Karpas-422 (cell line): ENCODE results near the gene CCSER1. TPM values are rescaled to one million over a fixed set of nuclear protein-coding genes. Genes with fewer than 3 reads are reported as not detected.

Experiments
- DNase-seq: peaks from one replicate; pipeline ENCODE4 v3.0.0-alpha.2; 2015
- H2AFZ ChIP-seq: fragments of 200-600 bp; sonication (generic); 2 replicates; pipeline ENCODE4 v1.6.1; 2014; ENCODE audit warnings: antibody characterized with exemption, low read length, mixed read lengths
- H3K27ac ChIP-seq: fragments of 200-600 bp; sonication (generic); 2 replicates; pipeline ENCODE4 v1.5.1; 2014; ENCODE audit warnings: mild to moderate bottlenecking, low read length, moderate library complexity
- H3K27me3 ChIP-seq: fragments of 200-600 bp; sonication (generic); 2 replicates; pipeline ENCODE4 v1.6.1; 2014; ENCODE audit warnings: low read length, mixed read lengths
- H3K36me3 ChIP-seq: fragments of 200-600 bp; sonication (generic); 2 replicates; pipeline ENCODE4 v1.6.1; 2014; ENCODE audit warnings: low read length, mixed read lengths; ENCODE audit not compliant: insufficient read depth
- H3K4me1 ChIP-seq: fragments of 200-600 bp; sonication (generic); 2 replicates; pipeline ENCODE4 v1.6.1; 2014; ENCODE audit warnings: mild to moderate bottlenecking, low read length, mixed read lengths
- H3K4me2 ChIP-seq: fragments of 200-600 bp; sonication (generic); 2 replicates; pipeline ENCODE4 v1.6.1; 2014; ENCODE audit warnings: low read length, low read depth, mild to moderate bottlenecking; ENCODE audit not compliant: poor library complexity, severe bottlenecking
- H3K4me3 ChIP-seq: fragments of 200-600 bp; sonication (generic); 2 replicates; pipeline ENCODE4 v1.5.1; 2014; ENCODE audit warnings: mild to moderate bottlenecking, antibody characterized with exemption, low read length, mixed read lengths
- H3K79me2 ChIP-seq: fragments of 200-600 bp; sonication (generic); 2 replicates; pipeline ENCODE4 v1.6.1; 2014; ENCODE audit warnings: mild to moderate bottlenecking, low read length, mixed read lengths
- H3K9ac ChIP-seq: fragments of 200-600 bp; sonication (generic); 2 replicates; pipeline ENCODE4 v1.6.0; 2014; ENCODE audit warnings: low read length
- H3K9me2 ChIP-seq: fragments of 200-600 bp; sonication (generic), shearing (Covaris generic); replicated peaks from 2 replicates; pipeline ENCODE4 v1.6.0; 2014; ENCODE audit warnings: mild to moderate bottlenecking, low read length, moderate library complexity; ENCODE audit not compliant: insufficient read depth
- H3K9me3 ChIP-seq: fragments of 300-700, 200-600 bp; sonication (generic); 2 replicates; pipeline ENCODE4 v1.6.1; 2014; ENCODE audit warnings: low read length, mixed read lengths
- H4K20me1 ChIP-seq: fragments of 200-600 bp; sonication (generic); 2 replicates; pipeline ENCODE4 v1.6.1; 2014; ENCODE audit warnings: mild to moderate bottlenecking, antibody characterized with exemption, low read length, low read depth; ENCODE audit not compliant: insufficient read depth
- total RNA-seq: library from RNA; depleted of rRNA; stranded (reverse); fragments of >200 nt; shearing (Covaris generic); gene quantifications from 2 replicates; pipeline ENCODE4 v1.2.3, GENCODE V29; 2014; ENCODE audit warnings: low replicate concordance

The CCSER1 gene
- total RNA-seq, 1 experiment from 2014 or later: 3.6 TPM

DNA sequence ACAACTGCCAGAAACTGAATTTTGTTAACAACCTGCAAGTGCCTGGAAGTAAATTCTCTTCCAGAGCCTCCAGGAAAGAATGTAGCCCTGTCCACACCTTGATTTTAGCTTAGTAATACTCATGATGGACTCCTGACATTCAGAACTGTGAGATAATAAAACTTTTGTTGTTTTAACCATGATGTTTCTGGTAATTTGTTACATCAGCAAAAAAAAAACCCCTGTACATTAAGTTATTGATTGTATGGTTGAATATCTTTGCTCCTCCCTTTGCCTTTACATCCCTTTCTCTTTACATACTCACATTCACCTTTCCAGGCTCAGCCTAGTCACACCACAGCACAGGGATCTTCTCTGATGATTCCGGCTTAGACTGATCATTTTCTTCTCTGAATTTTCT lies 1294.8 kb downstream of the CCSER1 start:
- peaks cover 7% of the 10 kb centered on the region; the same call in 1 of the 2 replicates for H3K9me3 ChIP-seq
- H2AFZ ChIP-seq: no peak overlapping the region
- no peak for DNase-seq
- no peaks in the 10 kb centered on the region for H4K20me1 ChIP-seq
- H3K4me3 ChIP-seq: no peak overlapping the region
- no peaks in the 10 kb centered on the region for H3K79me2 ChIP-seq
- no peaks in the 10 kb centered on the region for H3K27me3 ChIP-seq
- H3K9ac ChIP-seq: no peak overlapping the region
- H3K36me3 ChIP-seq: no peaks in the 10 kb centered on the region
- no peak overlapping the region for H3K4me2 ChIP-seq
- no peaks in the 10 kb centered on the region for H3K4me1 ChIP-seq
- no peak overlapping the region for H3K27ac ChIP-seq
- H3K9me2 ChIP-seq: no peaks in the 10 kb centered on the region

GRCh38 chr4:91426725-91427124 lies 1299.5 kb downstream of the CCSER1 start:
- no peak overlapping the region for H3K27ac ChIP-seq
- DNase-seq: no peak
- no peaks in the 10 kb centered on the region for H3K27me3 ChIP-seq
- H3K79me2 ChIP-seq: no peaks in the 10 kb centered on the region
- H3K4me3 ChIP-seq: no peak overlapping the region
- no peaks in the 10 kb centered on the region for H3K36me3 ChIP-seq
- peaks cover 3% of the 10 kb centered on the region; the same call in 1 of the 2 replicates for H3K9me3 ChIP-seq
- H2AFZ ChIP-seq: no peak overlapping the region
- no peaks in the 10 kb centered on the region for H4K20me1 ChIP-seq
- no peak overlapping the region for H3K9ac ChIP-seq
- no peak overlapping the region for H3K4me2 ChIP-seq
- H3K9me2 ChIP-seq: no peaks in the 10 kb centered on the region
- no peaks in the 10 kb centered on the region for H3K4me1 ChIP-seq

DNA sequence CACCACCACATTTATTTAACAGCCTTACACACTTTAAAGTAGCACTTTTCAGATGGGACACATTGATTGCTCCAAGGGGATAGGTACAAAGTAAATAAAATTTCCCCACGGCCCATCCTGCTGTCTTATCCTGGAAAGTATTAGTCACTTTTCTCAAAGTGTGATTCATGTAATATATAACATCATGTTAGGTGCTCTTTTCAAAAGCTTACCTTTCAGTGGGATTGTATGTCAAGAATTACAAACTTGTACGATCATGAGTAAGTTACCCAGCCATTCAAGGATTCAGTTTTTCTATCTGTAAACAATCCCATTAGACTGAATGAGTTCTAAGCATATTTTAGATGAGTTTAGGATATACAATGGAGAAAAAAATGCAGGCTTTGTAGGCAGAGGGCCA lies 1300.0 kb downstream of the CCSER1 start:
- H3K9me2 ChIP-seq: no peaks in the 10 kb centered on the region
- no peaks in the 10 kb centered on the region for H3K4me1 ChIP-seq
- H3K4me2 ChIP-seq: no peak overlapping the region

DNA sequence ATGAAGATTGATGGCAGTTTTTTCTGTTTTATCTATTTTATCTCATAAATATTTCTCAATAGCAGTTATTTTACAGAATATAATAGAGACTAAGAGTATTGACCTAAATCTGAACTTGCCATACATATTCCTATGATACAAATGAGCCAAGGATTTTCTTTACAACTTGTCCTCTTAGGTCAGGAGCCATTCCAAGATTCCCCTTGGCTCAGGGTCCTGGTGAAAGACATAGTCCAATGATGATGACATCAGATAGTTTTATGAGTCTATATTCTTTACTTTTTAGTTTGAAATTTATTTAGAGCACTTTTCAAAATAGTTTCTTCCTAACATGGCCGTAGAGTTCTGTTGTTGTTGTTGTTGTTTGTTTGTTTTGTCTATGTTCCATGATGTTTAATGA lies 1307.4 kb downstream of the CCSER1 start:
- Histone ChIP-seq H3K4me2 (no peak overlapping the region), H3K9me2 (no peaks in the 10 kb centered on the region), H3K4me3 (no peak overlapping the region), H3K4me1 (no peaks in the 10 kb centered on the region), H3K9ac (no peak overlapping the region), H2AFZ (no peak overlapping the region), H3K9me3 (peaks cover 6% of the 10 kb centered on the region; the same call in 1 of the 2 replicates), H4K20me1 (no peaks in the 10 kb centered on the region), H3K27me3 (no peaks in the 10 kb centered on the region), H3K79me2 (no peaks in the 10 kb centered on the region), H3K36me3 (no peaks in the 10 kb centered on the region), H3K27ac (no peak overlapping the region)
- no peak for DNase-seq

More for the DNA sequence above, 1300.0 kb downstream of the CCSER1 start:
- no peaks in the 10 kb centered on the region for H3K36me3 ChIP-seq
- H3K79me2 ChIP-seq: no peaks in the 10 kb centered on the region
- H3K4me3 ChIP-seq: no peak overlapping the region
- no peak overlapping the region for H2AFZ ChIP-seq
- no peak for DNase-seq
- no peak overlapping the region for H3K9ac ChIP-seq
- H3K27me3 ChIP-seq: no peaks in the 10 kb centered on the region
- peaks cover 3% of the 10 kb centered on the region; the same call in 1 of the 2 replicates for H3K9me3 ChIP-seq
- H4K20me1 ChIP-seq: no peaks in the 10 kb centered on the region
- H3K27ac ChIP-seq: no peak overlapping the region

- no peak for DNase-seq
- H3K9me2 ChIP-seq: no peaks in the 10 kb centered on the region
- no peaks in the 10 kb centered on the region for H3K36me3 ChIP-seq
- no peak overlapping the region for H3K4me2 ChIP-seq
- no peaks in the 10 kb centered on the region for H3K27me3 ChIP-seq
- H3K4me3 ChIP-seq: no peak overlapping the region
- no peaks in the 10 kb centered on the region for H3K4me1 ChIP-seq
- no peak overlapping the region for H3K9ac ChIP-seq
- H3K27ac ChIP-seq: no peak overlapping the region
- H4K20me1 ChIP-seq: no peaks in the 10 kb centered on the region
- no peak overlapping the region for H2AFZ ChIP-seq
- no peaks in the 10 kb centered on the region for H3K79me2 ChIP-seq
- H3K9me3 ChIP-seq: peaks cover 6% of the 10 kb centered on the region; the same call in 1 of the 2 replicates
Measured at GRCh38 chr4:91436556-91436955, 1309.4 kb downstream of the CCSER1 start.

DNA sequence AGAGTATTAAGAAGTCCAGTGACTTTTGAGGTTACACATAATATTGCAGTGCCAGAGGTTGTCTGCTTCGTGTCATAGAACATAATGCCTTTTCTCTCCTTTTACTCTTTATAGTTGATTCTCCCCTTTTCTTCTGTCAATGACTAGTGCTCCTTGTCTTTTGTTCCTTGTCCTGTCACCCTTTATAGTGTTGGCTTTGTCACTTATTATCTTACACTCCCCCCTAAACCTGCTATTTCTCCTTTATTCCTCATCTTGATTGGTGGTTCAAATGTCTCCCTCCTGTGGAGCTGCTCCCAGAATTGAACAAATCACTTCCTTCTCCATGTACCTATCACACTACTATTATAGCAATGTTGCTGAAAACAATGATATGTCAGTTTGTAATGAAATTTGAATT lies 1320.0 kb downstream of the CCSER1 start:
- no peaks in the 10 kb centered on the region for H3K79me2 ChIP-seq
- DNase-seq: no peak
- no peaks in the 10 kb centered on the region for H4K20me1 ChIP-seq
- no peak overlapping the region for H3K9ac ChIP-seq
- H3K4me3 ChIP-seq: no peak overlapping the region
- H2AFZ ChIP-seq: no peak overlapping the region
- H3K27me3 ChIP-seq: no peaks in the 10 kb centered on the region
- H3K4me1 ChIP-seq: no peaks in the 10 kb centered on the region
- H3K27ac ChIP-seq: no peak overlapping the region
- no peak overlapping the region for H3K4me2 ChIP-seq
- peaks cover 30% of the 10 kb centered on the region for H3K9me3 ChIP-seq
- no peaks in the 10 kb centered on the region for H3K9me2 ChIP-seq
- H3K36me3 ChIP-seq: no peaks in the 10 kb centered on the region

DNA sequence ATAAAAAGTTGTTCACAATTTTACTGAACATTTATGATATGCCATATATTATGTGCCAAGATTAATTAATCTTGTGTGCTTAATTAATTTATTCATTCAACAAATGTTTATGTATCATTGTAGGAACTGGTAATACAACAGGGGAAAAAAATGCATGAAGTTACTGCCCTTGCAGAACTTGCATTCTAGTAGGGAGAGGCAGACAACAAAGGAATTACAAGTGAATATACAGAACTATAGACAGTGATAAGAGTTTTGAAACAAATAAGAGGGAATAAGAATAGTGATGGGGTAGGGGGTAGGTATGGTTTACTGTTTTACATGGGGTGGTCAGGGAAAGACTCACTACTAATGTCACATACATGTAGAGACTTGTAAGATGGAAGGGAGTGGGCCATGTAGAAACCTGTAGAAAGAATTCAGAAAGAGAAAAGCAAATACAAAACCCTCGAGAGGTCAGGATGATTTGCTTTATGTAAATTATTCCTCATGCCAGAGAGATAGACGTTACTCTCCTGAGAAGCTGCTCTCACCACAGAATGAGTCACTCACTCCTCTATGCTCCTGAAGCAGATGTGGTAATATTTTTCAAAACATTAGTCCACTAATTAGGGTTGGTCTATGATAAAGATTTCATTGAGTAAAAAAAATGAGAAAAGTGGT lies 1321.6 kb downstream of the CCSER1 start:
- Histone ChIP-seq H3K4me2 (no peak overlapping the region), H3K27me3 (no peaks in the 10 kb centered on the region), H3K4me3 (no peak overlapping the region), H4K20me1 (no peaks in the 10 kb centered on the region), H3K79me2 (no peaks in the 10 kb centered on the region), H3K36me3 (no peaks in the 10 kb centered on the region), H3K9ac (no peak overlapping the region), H3K9me2 (no peaks in the 10 kb centered on the region), H2AFZ (no peak overlapping the region), H3K9me3 (peaks cover 37% of the 10 kb centered on the region), H3K27ac (no peak overlapping the region), H3K4me1 (no peaks in the 10 kb centered on the region)
- DNase-seq: no peak

DNA sequence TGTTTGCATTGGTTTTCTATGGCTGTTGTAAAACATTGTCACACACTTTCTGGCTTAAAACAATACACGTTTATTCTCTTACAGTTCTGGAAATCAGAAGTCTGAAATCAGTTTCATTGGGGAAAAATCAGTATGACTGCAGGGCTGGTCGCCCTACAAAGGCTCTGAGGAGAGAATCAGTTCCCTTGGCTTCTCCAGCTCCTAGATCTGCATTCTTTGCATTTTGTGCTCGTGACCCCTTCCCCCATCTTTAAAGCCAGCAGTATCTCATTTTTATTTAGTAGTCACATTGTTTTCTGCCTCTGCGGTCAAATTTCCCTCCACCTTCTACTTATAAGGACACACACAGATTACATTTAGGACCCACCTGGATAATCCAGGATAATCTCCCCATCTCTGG lies 1326.9 kb downstream of the CCSER1 start:
- no peaks in the 10 kb centered on the region for H3K36me3 ChIP-seq
- H4K20me1 ChIP-seq: no peaks in the 10 kb centered on the region
- H3K27ac ChIP-seq: no peak overlapping the region
- no peak overlapping the region for H3K4me3 ChIP-seq
- no peak for DNase-seq
- H3K9me3 ChIP-seq: peaks cover 34% of the 10 kb centered on the region
- H3K9me2 ChIP-seq: no peaks in the 10 kb centered on the region
- H3K4me2 ChIP-seq: no peak overlapping the region
- H3K4me1 ChIP-seq: no peaks in the 10 kb centered on the region
- H2AFZ ChIP-seq: no peak overlapping the region
- no peak overlapping the region for H3K9ac ChIP-seq
- no peaks in the 10 kb centered on the region for H3K79me2 ChIP-seq
- no peaks in the 10 kb centered on the region for H3K27me3 ChIP-seq
